GM18951 (cell line): ENCODE results near the gene TIGD1.

Experiments used
- POLR2A ChIP-seq: IDR thresholded peaks from 4 replicates; pipeline ENCODE4 v1.6.1; 2011; ENCODE audit warnings: mild to moderate bottlenecking; ENCODE audit not compliant: insufficient read length, insufficient read depth; ENCODE audit errors: extremely low read depth
- in situ Hi-C: fragments of 300-500 bp; cut with MboI; formaldehyde crosslinking; loops from one replicate; pipeline ENCODE4 v1.12.0; 2022; ENCODE audit warnings: low sequenced_read_pairs, mixed read lengths, inconsistent platforms; ENCODE audit not compliant: unreplicated experiment

The TIGD1 gene

DNA sequence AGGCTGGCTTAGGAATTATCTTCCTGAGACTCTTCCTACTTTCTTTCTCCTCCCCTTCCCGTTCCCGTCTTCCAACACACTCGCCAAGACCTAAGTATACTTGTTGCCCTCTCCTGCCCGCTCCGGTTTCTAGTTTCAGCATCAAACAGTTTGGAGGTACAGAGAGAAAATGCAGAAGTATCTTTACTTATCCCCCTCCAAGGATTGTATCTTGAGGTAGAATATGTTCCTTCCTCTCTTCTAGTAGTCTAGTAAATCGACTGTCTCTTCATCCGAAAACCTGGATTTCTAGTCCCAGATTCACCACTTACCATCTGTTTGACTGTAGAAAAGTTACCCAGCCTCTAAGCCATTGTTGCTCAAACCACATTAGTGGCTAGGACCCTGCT lies 887 bp upstream of the TIGD1 start:
- in situ Hi-C loops = no loop called here
- TF ChIP-seq POLR2A = no peak

DNA sequence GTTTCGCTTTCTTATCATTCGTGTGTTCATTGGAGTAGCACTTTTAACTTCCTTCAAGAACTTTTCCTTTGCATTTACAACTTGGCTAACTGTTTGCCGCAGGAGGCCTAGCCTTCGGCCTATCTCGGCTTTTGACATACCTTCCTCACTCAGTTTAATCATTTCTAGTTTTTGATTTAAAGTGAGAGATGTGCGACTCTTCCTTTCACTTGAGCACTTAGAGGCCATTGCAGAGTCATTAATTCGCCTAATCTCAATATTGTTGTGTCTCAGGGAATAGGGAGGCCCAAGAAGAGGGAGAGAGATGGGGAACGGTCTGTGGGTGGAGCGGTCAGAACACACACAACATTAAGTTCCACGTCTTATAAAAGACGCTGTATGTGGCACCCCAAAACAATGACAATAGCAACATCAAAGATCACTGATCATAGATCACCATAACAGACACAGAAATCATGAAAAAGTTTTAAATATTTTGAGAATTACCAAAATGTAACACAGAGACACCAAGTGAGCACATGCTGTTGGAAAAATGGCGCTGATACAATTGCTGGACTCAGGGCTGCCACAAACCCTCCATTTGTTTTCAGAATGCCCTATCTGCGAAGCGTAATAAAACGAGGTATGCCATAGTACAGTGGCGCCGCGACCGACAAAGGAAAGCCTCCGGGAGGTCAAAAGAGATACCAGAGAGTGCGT lies 553 bp downstream of the TIGD1 start:
- in situ Hi-C loops = no loop called here
- TF ChIP-seq POLR2A = no peak

DNA sequence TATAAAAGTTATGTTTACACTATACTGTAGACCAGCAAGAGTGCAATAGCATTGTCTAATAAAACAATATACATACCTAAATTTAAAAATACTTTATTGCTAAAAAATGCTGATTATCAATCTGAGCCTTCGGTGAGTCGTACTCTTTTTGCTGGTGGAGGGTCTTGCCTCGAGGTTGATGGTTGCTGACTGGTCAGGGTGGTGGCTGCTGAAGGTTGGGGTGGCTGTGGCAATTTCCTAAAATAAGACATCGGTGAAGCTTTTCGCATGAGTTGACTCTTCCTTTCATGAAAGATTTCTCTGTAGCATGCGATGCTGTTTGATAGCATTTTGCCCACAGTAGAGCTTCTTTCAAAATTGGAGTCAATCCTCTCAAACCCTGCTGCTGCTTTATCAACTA lies 2.4 kb downstream of the TIGD1 start:
- TF ChIP-seq POLR2A = no peak
- in situ Hi-C loops = no loop called here

DNA sequence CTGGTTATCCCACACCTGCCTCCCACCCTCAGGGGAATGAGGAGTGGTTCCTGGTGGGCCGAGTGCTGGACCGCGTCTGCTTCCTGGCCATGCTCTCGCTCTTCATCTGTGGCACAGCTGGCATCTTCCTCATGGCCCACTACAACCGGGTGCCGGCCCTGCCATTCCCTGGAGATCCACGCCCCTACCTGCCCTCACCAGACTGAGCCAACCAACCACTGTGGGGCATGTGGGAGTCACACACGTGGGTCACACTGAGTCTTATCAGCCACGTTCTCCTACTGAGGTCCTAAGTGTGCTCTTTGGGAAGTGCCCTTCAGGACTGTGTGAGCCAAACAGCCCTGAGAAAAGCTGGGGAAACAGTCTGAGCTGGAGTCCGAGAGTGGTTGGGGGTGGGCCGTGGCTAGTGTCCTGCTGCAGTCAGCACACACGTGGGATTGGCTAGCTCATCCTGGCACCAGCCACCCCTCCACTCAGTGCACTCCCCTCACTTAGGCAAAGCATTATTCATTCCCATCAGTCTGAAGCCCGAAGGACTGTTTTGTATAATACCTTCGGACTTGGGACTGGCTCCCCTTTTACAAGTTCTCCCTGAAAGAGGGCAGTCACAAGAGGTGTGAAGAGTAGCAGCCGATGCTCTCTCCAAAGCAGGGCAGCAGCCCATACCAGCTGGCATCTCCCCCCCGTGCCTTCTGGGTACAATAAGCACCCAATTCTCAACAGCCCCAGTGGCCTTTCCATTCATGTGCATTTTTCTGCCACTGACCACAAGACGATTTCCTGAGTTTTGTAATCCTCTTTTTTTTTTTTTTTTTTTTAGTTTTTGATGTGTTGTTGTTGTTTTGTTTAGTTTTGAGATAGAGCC lies 4.6 kb downstream of the TIGD1 start:
- no peak for TF ChIP-seq POLR2A
- in situ Hi-C loops = no loop called here

DNA sequence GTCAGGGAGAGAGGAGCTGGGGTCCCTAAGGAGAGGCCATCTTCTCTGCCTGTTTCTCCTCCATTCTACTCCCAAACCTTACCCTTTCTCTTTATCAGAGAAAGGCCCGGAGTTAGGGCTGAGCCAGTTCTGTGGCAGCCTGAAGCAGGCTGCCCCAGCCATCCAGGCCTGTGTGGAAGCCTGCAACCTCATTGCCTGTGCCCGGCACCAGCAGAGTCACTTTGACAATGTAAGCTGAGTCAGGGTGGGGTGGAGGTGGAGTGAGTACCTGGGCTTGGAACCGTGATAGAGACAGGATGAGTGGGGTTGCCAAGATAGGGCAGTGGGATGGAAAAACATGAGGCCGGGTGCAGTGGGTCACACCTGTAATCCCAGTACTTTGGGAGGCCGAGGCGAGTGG lies 5.7 kb downstream of the TIGD1 start:
- TF ChIP-seq POLR2A = no peak
- in situ Hi-C loops = no loop called here

DNA sequence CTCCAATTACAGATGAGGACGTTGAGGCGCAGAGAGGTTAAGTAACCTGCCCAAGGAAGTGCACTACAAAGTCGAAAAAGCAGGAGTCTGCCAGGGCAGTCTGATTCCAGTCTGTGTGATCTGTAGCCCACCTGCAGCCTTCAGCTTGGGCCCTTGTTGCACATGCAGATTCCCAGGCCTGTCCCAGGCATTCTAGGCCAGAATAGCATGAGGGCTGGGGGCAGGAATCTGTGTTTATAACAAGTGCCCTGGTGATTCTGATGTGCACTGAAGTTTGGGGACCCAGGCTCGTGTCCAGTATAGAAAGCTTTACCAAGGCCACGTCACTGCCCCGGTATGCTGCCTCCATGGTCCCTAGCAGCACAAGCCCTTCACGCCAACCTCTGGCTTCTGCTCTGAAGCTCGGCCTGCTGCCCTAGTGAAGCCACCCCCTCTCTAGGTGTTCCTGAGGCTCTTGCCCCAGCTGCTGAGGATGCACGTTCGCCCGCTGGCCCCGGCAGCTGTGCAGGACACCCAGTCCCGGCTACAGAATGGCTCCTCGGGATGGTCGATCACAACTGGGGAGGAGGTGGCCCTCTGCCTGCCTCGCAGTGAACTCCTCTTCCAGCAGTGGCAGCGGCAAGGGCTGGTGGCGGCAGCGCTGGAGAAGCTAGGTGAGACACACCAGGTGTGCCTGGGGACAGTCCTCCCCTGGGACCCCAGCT lies 6.3 kb downstream of the TIGD1 start:
- in situ Hi-C loops = no loop called here
- TF ChIP-seq POLR2A = no peak

DNA sequence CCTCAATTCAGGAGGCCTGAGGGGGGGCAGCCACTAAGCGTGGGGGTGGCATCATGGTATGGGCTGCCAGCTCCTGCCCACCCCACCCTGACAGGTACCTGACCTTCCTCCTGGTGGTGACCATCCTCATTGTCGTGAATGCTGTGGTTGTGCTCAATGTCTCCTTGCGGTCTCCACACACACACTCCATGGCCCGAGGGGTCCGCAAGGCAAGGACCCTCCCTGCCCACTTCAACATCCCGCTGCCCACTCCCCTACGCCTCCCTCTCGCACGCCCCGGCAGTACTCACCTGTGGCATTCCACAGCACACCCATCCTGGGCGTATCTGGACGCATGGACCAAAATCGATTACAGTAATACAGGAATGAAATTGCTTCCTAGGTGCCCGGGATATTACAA lies 6.9 kb downstream of the TIGD1 start:
- no peak for TF ChIP-seq POLR2A
- in situ Hi-C loops = no loop called here

DNA sequence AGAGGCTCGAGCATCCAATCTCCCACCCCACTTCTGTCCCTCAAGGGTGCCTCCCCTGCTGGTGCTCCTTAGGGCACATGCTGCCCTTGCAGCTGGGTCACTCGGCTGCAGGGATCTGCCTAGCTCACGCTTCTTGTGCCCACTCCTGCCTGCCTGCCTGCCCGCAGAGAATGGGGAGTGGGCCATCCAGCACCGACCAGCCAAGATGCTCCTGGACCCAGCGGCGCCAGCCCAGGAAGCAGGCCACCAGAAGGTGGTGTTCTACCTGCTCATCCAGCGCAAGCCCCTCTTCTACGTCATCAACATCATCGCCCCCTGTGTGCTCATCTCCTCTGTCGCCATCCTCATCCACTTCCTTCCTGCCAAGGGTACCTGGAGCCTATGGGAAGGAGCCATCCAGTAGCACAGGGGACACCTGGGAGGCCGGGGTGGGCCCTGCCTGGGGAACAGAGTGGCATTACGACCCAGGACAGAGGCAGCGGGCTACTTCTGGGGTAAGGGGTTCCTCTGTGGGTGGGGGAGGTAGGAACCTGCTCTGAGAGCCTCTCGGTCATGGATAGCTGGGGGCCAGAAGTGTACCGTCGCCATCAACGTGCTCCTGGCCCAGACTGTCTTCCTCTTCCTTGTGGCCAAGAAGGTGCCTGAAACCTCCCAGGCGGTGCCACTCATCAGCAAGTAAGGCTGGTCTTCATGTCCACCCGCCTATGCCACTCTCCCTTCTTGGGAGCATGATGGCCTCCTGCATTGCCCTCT lies 7.5 kb downstream of the TIGD1 start:
- TF ChIP-seq POLR2A = peak; percentile 3
- in situ Hi-C loops = no loop called here

DNA sequence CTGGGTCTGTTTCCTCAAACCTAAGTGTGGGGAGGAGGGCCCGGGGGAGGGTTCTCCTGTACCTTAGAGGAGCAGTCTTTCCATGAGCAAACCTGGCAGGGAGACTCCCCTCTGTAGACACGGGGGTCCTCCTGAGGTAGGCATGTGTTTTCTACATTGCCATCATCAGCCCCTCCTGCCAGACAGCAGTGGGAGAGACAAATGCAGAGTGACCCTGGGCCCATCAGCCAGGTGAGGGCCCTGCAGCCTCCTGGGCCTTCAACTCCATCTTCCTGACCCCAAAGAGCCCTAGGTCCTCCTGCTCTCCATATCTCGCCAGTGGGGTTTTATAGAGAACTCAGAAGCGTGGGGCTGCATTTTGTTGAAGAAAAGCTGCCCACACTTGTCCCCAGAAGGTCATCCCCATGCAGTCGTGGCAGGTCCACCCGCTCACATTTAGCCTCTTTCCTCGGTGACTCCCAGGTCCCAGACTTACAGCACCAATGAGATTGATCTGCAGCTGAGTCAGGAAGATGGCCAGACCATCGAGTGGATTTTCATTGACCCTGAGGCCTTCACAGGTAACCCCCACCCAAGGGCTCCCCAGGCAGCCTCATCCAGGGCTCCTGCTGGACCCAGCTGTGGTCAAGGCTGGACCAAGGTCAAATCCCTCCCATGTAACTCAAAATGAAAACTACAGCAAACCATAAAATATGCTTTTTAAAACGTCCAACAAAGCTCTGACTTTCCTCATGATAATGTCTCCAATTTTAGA lies 8.2 kb downstream of the TIGD1 start:
- in situ Hi-C loops = no loop called here
- no peak for TF ChIP-seq POLR2A

DNA sequence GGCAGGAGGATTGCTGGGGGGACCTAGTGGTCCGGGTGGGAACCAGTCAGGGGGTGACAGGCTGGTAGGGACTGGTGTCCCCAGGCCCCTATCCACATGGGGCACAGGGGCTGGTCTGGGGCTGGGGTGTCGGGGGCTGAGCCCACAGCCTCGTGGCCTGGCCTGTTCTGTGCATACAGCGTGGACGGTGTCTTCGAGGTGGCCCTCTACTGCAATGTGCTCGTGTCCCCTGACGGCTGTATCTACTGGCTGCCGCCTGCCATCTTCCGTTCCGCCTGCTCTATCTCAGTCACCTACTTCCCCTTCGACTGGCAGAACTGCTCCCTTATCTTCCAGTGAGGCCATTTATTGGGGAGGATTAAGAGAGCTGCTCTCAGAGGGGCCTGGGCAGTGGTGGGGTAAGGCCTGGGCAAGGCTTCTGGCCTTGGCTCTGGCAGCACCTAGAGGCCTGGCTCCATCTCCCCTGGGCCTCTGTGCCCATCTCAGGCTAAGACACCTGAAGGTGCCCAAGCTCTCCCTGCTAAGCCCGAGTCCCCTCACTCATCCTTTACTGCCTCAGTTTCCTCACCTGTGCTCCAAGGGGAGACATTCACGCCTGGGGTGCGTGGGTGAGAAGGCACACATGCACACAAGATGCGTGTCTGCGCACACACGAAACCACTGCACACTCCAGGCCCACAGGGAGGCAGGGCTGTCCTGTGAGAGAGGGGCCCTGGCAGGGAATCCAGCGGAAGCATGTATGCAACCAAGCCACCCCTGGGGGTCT lies 9.0 kb downstream of the TIGD1 start:
- in situ Hi-C loops = no loop called here
- TF ChIP-seq POLR2A = no peak

DNA sequence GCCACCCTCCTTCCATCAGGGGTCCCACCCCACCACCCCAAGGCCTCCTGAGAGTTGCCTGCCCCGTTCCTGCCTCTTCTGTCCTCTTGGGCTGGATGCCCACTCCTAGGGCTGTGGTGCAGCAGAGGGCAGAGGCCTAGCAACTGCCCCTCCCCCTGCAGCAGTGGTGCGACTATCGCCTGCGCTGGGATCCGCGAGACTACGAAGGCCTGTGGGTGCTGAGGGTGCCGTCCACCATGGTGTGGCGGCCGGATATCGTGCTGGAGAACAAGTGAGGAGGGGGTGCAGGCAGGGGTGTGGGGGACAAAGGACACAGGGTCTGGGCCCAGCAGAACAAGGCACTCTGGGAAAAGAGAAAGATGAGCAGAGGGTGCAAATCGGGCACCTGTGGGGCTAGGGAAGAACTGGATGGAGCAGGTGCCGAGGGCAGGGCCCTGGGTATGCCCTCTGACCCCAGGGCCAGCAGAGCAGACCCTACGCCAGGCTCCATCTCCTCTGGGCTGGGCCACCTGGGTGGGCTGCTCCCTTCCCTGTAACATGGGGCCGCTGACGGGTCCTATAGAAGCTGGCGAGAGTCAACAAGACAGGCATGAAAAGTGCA lies 9.8 kb downstream of the TIGD1 start:
- in situ Hi-C loops = no loop called here
- no peak for TF ChIP-seq POLR2A

DNA sequence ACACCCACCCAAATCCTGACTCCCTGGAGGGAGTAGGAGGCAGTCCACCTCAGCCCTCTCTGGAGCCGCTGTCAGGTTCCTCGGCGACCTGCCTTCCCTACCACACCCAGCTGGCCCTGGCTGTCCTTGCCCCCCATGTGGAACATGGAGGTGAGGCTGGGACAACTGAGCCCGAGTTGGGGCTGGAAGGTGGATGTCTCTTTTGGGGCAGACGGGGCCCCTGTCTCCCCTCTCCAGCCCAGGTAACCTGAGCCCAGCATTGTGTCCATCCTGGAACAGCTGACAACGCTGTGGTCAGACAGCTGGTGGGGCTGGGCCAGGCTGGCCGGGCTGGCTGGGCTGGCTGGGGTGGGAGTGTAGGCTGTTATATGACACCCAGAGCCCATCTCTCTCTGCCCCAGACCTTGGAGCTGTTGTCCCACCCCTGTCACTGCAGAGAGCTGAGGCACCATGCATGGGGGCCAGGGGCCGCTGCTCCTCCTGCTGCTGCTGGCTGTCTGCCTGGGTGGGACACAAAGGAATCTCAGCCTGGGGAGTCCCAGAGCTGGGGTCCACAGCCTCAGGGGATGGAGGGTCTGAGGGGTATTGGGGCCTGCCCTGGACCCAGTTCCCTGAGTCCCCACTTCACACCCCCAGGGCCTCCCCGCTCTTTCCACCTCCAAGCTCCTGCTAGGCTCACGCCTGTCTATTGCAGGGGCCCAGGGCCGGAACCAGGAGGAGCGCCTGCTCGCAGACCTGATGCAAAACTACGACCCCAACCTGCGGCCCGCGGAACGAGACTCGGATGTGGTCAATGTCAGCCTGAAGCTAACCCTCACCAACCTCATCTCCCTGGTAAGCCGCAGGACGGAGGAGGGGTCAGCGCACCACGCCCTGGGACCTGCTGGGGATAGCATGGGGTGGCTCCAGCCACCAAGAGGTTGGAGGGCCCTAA lies 10.8 kb downstream of the TIGD1 start, which contains the start of gene CHRNG:
Gene CHRNG (plus strand): TSS at position 395 of the 934 bp plus-strand sequence. CDS start 56 bp downstream, at position 451.
- no peak for TF ChIP-seq POLR2A
- in situ Hi-C loops = no loop called here
